Common myeloid progenitor, CD34-positive (primary cell): Measurements from ENCODE around the gene CPEB3.
"Not testable (repeated sequence)": the region's sequence is repeated elsewhere in the genome, so short reads cannot be mapped to it uniquely, and the experiment has no call there.

Experiments used
- CTCF ChIA-PET: fragments of 350-600 bp; sonication (Branson Sonifier 250); formaldehyde crosslinking; loops from one replicate; lab custom pipeline; 2021; ENCODE audit warnings: antibody characterized with exemption; lab: Charles Lee
- POLR2A ChIA-PET: fragments of 350-600 bp; sonication (Branson Sonifier 250); formaldehyde crosslinking; loops from one replicate; lab custom pipeline; 2021; ENCODE audit warnings: antibody characterized with exemption; lab: Charles Lee
- DNase-seq, 3 donors: peaks; one replicate each; pipeline versions ENCODE4 v3.0.0 to v3.0.0-alpha.2; 2013
- H3K27ac ChIP-seq, 2 experiments: 1 replicate in 1 of 2; 2 replicates in 1 of 2; pipeline ENCODE4 v1.7.0; 2013; ENCODE audit warnings: inconsistent platforms in 2 of 2, low read length in 2 of 2, mild to moderate bottlenecking in 2 of 2, low read depth in 1 of 2, moderate library complexity in 1 of 2; ENCODE audit not compliant: severe bottlenecking in 2 of 2, insufficient read depth in 1 of 2, poor library complexity in 1 of 2
- H3K27me3 ChIP-seq, 5 experiments: replicated peaks in 2 of 5; 1 replicate in 3 of 5; 2 replicates in 2 of 5; pipeline versions ENCODE4 v1.6.1 to v1.7.0; 2013; ENCODE audit warnings: low read length in 4 of 5, mild to moderate bottlenecking in 2 of 5, moderate library complexity in 2 of 5, inconsistent platforms in 1 of 5; ENCODE audit not compliant: insufficient read depth in 5 of 5, control insufficient read depth in 4 of 5
- H3K36me3 ChIP-seq, 4 experiments: 1 replicate in 2 of 4; 2 replicates in 2 of 4; pipeline versions ENCODE4 v1.6.1 to v1.7.0; 2013; ENCODE audit warnings: low read length in 3 of 4, control low read depth in 1 of 4, mild to moderate bottlenecking in 1 of 4; ENCODE audit not compliant: control insufficient read depth in 4 of 4, insufficient read depth in 4 of 4
- H3K4me1 ChIP-seq, 4 experiments: 1 replicate in 3 of 4; 2 replicates in 1 of 4; pipeline versions ENCODE4 v1.6.1 to v1.7.1; 2013; ENCODE audit warnings: low read length in 3 of 4, mild to moderate bottlenecking in 3 of 4, control low read depth in 1 of 4, inconsistent platforms in 1 of 4, moderate library complexity in 1 of 4; ENCODE audit not compliant: control insufficient read depth in 4 of 4, insufficient read depth in 4 of 4; ENCODE audit errors: control extremely low read depth in 1 of 4
- H3K4me3 ChIP-seq, 7 experiments: 1 replicate in 4 of 7; 2 replicates in 3 of 7; pipeline versions ENCODE4 v1.5.1 to v1.7.0; 2013; ENCODE audit warnings: mild to moderate bottlenecking in 7 of 7, low read length in 6 of 7, moderate library complexity in 6 of 7, inconsistent platforms in 2 of 7, low read depth in 2 of 7, control low read depth in 1 of 7; ENCODE audit not compliant: insufficient read depth in 4 of 7, control insufficient read depth in 1 of 7; ENCODE audit errors: extremely low read depth in 1 of 7
- H3K9me3 ChIP-seq, 5 experiments: 1 replicate in 4 of 5; 2 replicates in 1 of 5; pipeline versions ENCODE4 v1.6.1 to v1.7.1; 2013; ENCODE audit warnings: low read length in 4 of 5, mild to moderate bottlenecking in 2 of 5, inconsistent platforms in 1 of 5, low read depth in 1 of 5, moderate library complexity in 1 of 5; ENCODE audit not compliant: control insufficient read depth in 4 of 5, insufficient read depth in 2 of 5; ENCODE audit errors: control extremely low read depth in 1 of 5
- WGBS: methylation state at CpG from one replicate; pipeline ENCODE4 v1.1.5; 2013; ENCODE audit not compliant: insufficient coverage; 5-methylcytosine and 5-hydroxymethylcytosine counted together

The CPEB3 gene

DNA sequence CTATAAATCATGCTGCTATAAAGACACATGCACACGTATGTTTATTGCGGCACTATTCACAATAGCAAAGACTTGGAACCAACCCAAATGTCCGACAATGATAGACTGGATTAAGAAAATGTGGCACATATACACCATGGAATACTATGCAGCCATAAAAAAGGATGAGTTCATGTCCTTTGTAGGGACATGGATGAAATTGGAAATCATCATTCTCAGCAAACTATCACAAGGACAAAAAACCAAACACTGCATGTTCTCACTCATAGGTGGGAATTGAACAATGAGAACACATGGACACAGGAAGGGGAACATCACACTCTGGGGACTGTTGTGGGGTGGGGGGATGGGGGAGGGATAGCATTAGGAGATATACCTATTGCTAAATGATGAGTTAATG is 149.7 kb downstream of the CPEB3 start:
- no CpG with 5 or more reads among the region's 3 CpGs for WGBS
- POLR2A ChIA-PET: not testable (repeated sequence)

DNA sequence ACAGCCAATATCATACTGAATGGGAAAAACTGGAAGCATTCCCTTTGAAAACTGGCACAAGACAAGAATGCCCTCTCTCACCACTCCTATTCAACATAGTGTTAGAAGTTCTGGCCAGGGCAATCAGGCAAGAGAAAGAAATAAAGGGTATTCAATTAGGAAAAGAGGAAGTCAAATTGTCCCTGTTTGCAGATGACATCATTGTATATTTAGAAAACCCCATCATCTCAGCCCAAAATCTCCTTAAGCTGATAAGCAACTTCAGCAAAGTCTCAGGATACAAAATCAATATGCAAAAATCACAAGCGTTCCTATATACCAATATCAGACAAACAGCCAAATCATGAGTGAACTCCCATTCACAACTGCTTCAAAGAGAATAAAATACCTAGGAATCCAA is 156.8 kb downstream of the CPEB3 start:
- H3K36me3 ChIP-seq, DNase-seq, POLR2A ChIA-PET, H3K27ac ChIP-seq, H3K9me3 ChIP-seq, H3K27me3 ChIP-seq, H3K4me1 ChIP-seq, H3K4me3 ChIP-seq, CTCF ChIA-PET: not testable (repeated sequence)
- WGBS: no CpG with 5 or more reads among the region's 1 CpG

More for the DNA sequence above, 149.7 kb downstream of the CPEB3 start:
- H3K27me3 ChIP-seq, CTCF ChIA-PET, H3K36me3 ChIP-seq, DNase-seq, H3K4me3 ChIP-seq, H3K9me3 ChIP-seq, H3K27ac ChIP-seq: not testable (repeated sequence)
- H3K4me1 ChIP-seq: peaks cover 4 to 14% (median 6%) of the 10 kb centered on the region in 4 experiments

DNA sequence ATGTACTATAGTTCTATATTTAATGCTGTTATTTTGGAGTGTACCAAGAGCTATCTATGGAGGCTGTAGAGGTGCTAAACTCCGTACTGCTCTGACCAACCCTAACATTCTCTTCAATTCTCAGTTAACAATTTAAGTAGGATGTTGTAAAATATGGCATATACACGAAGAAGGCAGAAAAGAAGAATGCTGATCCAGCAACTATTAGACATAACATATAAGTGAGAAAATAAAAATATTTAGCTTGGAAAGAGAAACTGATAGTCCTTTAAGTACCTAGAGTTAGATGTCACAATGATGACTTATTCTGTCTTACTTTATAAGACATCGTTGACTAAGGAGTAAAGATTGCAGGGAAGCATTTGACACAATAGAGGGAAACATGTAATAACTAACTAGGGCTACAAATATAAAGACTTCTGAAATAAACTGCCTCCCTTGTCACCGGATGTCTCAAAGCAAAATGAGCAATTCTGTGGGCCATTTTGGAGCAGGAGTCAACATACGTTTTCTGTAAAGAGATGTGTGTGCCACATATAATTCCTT is 159.5 kb downstream of the CPEB3 start:
- Histone ChIP-seq H3K36me3 (peaks cover 0 to 2% (median 0%) of the 10 kb centered on the region in 4 experiments), H3K4me3 (no peak overlapping the region), H3K27ac (no peak overlapping the region), H3K4me1 (no peaks in the 10 kb centered on the region), H3K9me3 (peaks cover 0 to 4% (median 0%) of the 10 kb centered on the region in 5 experiments), H3K27me3 (no peaks in the 10 kb centered on the region)
- no CpG with 5 or more reads among the region's 5 CpGs for WGBS
- DNase-seq: no peak
- POLR2A ChIA-PET: no interaction called here
- CTCF ChIA-PET: interaction anchor here (0.6 to 1.2 kb wide), 4 partner anchors 14 to 88 kb away, joined by 3 to 4 read pairs (median 4); no protein-coding TSS in a partner anchor

DNA sequence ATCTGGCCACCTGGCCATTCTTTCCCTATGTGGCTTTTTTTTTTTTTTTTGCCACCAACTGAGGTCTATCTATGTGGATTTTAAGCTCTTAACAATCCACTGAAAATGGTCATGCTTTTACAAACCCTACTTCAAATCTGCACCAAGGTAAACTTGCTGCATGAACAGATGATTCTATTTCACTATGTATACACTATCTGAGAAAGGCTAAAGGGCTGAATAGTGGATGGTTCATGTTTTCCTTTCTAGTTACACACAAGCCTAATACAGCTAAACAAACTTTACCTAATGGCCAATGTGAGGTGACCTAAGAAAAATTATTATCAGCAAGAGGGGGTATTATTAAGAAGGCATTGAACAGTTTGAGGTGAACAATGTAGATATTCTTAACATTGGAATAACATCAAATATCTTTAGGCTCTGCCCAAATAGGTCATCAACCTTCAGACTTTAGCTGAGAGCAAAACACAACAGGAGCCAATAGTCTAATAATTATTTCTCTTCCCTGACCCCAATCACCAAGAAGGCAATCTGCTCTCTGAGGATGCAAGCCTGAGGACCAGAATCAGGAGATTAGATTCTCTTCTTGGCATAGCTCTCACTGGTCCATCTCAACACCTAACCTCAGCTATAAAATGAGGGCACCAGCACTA is 160.1 kb downstream of the CPEB3 start:
- Histone ChIP-seq H3K9me3 (peaks cover 0 to 4% (median 0%) of the 10 kb centered on the region in 5 experiments), H3K4me3 (no peak overlapping the region), H3K4me1 (peaks cover 0 to 2% (median 0%) of the 10 kb centered on the region in 4 experiments), H3K27me3 (no peaks in the 10 kb centered on the region), H3K27ac (no peak overlapping the region), H3K36me3 (peaks cover 0 to 2% (median 0%) of the 10 kb centered on the region in 4 experiments)
- ChIA-PET POLR2A (no interaction called here), CTCF (interaction anchor here (0.6 to 1.2 kb wide), 3 partner anchors 15 to 89 kb away, joined by 3 to 4 read pairs (median 4); no protein-coding TSS in a partner anchor)
- no peak for DNase-seq

DNA sequence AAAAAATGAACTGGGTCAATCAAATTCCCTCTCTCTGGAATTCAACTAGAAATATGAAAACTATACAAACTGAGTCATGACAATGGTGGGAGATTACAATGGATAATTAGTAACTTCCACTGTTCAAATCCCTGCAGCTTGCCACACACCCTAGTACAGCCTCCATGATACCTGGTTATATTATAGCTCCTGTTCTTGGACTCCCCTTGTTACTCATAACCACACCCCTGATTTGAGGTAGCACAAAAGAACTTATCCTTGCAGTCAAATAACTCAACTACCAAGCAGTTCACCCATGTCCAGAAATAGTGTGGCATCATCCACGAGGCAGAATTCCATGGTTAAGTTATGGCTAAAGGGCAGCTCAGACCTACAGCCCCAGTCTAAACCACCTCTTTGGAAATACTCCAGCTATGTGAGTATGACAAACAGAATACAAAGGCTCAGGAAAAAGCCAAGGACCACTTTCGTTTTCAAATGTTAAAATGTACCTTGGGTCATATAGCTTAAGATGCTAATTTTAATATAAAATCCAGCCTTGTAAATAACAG is 164.7 kb downstream of the CPEB3 start:
- Histone ChIP-seq H3K4me3 (no peak overlapping the region), H3K9me3 (peaks cover 0 to 4% (median 0%) of the 10 kb centered on the region in 5 experiments), H3K27ac (no peak overlapping the region), H3K4me1 (peaks cover 0 to 2% (median 0%) of the 10 kb centered on the region in 4 experiments), H3K36me3 (peaks cover 0 to 2% (median 0%) of the 10 kb centered on the region in 4 experiments), H3K27me3 (no peaks in the 10 kb centered on the region)
- ChIA-PET POLR2A (no interaction called here), CTCF (interaction anchor here (1.6 kb wide), 1 partner anchor 23 kb away, joined by 4 read pairs; no protein-coding TSS in a partner anchor)
- WGBS: 50% methylated on average over 1 of the region's 2 CpGs
- peak in 1 of 3 donors; percentile 6 for DNase-seq

DNA sequence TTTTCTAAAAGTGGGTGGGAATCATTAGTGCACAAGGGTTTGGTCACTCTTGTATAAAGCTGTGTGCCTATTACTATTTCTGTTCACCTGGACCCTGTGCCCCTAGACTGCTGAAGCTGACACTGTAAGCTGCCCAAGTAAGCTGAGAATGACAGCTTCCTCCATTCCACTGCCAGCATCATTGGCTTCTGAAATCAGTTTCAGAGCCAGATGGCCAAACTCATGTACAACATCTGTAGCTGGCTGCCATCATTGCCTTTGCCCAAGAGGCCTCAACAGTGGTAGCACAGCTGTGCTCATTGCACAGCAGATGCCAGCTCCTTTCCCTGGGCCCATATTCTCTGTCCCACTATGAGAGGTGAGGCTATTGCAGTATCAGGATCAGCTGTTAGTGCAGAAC is 165.7 kb downstream of the CPEB3 start:
- ChIA-PET POLR2A (no interaction called here), CTCF (interaction anchor here (0.8 to 1.6 kb wide), 2 partner anchors 22 to 57 kb away, joined by 3 to 4 read pairs; no protein-coding TSS in a partner anchor)
- no peak for DNase-seq
- Histone ChIP-seq H3K9me3 (peaks cover 0 to 4% (median 0%) of the 10 kb centered on the region in 5 experiments), H3K27ac (no peak overlapping the region), H3K4me3 (no peak overlapping the region), H3K27me3 (no peaks in the 10 kb centered on the region), H3K36me3 (no peaks in the 10 kb centered on the region), H3K4me1 (peaks cover 0 to 2% (median 0%) of the 10 kb centered on the region in 4 experiments)

DNA sequence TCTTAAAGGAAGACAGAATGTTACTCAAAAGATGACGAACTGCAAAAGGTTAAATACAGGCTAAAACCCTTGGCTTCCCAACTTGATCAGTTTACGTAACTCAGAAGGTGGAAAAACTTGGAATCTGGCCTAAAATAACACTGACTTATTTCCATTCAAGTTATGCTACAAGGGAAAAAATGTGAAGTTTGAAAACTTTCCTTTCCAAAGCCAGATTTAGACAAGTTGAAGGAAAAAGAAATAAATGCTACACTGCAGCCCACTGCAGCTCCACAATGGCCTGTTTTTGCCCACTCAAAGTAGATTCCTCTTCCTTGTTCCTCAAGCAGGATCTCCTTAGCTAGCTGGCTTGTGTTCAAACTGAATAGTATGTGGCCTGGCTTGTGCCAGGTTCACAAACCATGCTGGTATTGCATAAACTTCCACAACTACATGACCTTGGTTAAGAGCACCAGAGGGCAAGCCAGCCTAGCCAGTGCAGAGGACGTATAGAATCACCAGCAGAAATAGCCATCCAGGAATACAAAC is 166.2 kb downstream of the CPEB3 start:
- no peak for DNase-seq
- Histone ChIP-seq H3K27ac (no peak overlapping the region), H3K4me3 (no peak overlapping the region), H3K27me3 (no peaks in the 10 kb centered on the region), H3K4me1 (peaks cover 0 to 2% (median 0%) of the 10 kb centered on the region in 4 experiments), H3K9me3 (peaks cover 0 to 4% (median 0%) of the 10 kb centered on the region in 5 experiments), H3K36me3 (no peaks in the 10 kb centered on the region)
- 83% methylated on average over 1 of the region's 3 CpGs for WGBS
- ChIA-PET CTCF (interaction anchor here (0.8 kb wide), 1 partner anchor 57 kb away, joined by 3 read pairs; no protein-coding TSS in a partner anchor), POLR2A (no interaction called here)
